ENCODE measurements around the gene ZNF30.
"Not testable (repeated sequence)": the region's sequence is repeated elsewhere in the genome, so short reads cannot be mapped to it uniquely, and the experiment has no call there.

DNA sequence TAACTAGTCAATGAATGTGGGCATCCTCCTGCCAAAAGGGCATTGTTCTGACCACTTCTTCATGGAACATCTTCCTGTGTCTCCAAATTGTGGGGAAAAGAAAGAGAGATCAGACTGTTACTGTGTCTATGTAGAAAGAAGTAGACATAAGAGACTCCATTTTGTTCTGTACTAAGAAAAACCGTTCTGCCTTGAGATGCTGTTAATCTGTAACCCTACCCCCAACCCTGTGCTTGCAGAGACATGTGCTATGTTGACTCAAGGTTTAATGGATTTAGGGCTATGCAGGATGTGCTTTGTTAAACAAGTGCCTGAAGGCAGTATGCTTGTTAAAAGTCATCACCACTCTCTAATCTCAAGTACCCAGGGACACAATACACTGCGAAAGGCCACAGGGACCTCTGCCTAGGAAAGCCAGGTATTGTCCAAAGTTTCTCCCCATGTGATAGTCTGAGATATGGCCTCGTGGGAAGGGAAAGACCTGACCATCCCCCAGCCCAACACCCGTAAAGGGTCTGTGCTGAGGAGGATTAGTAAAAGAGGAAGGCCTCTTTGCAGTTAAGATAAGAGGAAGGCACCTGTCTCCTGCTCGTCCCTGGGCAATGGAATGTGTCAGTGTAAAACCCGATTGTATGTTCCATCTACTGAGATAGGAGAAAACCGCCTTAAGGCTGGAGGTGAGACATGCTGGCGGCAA lies 6.5 kb upstream of the ZNF30 start:
- TF ChIP-seq CTCF (conservative IDR thresholded peaks at IDR 0.05; ENCODE audit: low read depth in 2 of 2); POLR2AphosphoS5 (IDR thresholded peaks at IDR 0.05; ENCODE audit: low read depth); CREB1 (CRISPR knock-in tag; IDR thresholded peaks at IDR 0.05; ENCODE audit: low read depth); JUNB (IDR thresholded peaks at IDR 0.05; ENCODE audit: unreplicated experiment); ETS1 (IDR thresholded peaks at IDR 0.05); EZH2 (IDR thresholded peaks at IDR 0.05; ENCODE audit: low read depth, unreplicated experiment): not testable (repeated sequence)
